ENCODE data around the gene PARP6.

The PARP6 gene

DNA sequence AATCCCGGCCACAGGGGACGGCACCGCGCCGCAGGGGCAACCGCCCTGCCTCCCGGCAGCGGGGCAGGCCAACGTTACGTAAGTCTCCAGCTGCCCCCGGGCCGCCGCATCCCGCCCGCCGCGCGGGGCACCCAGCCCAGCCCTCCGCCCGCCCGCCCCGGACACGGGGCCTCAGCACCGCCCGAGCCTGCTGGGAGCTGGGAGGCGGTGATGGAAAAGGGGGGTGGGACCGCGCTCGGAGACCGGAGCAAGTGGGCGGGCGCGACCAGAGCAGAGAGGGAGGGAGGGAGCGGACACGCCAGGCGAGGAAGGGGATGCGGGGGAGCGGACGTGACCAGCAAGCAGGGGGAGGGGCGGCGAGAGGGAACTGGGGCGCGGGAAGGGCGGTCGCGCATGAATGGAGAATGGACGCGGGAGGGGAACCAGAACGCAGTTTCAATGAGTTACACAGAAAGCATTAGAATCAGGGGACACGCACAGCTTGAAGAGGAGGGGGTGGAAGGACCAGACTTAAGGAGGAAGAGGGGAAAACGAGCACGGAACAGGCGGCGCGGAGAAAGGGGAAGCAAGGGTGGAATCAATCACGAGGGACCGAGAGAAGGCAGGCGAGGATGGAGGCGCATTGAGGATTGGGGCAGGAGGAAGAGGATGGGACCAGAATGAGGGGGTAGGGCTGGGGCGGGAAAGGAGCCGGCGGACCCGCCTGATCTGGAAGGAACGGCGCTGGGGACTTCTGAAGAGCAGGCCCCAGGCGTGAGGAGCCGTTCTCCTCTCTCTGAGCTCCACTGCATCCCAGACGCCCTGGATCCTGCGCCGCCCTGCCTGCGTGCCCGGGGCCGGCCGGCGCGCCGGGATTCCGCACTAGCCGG is 41.9 kb downstream of the PARP6 start:
- DNase-seq, result no peak

DNA sequence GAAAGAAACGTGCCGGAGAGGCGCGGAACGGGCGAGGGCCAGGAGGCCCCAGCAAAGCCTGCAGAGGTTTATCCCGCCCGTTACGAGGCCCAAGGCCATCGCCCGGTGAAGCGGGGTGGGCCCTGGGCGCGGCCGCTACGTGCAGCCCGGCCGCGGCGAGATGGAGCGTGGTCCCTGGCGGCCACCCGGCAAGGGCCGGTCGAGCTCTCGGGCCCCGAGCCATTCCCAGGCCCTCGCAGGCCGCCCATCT is 42.5 kb downstream of the PARP6 start:
- DNase-seq, result no peak

DNA sequence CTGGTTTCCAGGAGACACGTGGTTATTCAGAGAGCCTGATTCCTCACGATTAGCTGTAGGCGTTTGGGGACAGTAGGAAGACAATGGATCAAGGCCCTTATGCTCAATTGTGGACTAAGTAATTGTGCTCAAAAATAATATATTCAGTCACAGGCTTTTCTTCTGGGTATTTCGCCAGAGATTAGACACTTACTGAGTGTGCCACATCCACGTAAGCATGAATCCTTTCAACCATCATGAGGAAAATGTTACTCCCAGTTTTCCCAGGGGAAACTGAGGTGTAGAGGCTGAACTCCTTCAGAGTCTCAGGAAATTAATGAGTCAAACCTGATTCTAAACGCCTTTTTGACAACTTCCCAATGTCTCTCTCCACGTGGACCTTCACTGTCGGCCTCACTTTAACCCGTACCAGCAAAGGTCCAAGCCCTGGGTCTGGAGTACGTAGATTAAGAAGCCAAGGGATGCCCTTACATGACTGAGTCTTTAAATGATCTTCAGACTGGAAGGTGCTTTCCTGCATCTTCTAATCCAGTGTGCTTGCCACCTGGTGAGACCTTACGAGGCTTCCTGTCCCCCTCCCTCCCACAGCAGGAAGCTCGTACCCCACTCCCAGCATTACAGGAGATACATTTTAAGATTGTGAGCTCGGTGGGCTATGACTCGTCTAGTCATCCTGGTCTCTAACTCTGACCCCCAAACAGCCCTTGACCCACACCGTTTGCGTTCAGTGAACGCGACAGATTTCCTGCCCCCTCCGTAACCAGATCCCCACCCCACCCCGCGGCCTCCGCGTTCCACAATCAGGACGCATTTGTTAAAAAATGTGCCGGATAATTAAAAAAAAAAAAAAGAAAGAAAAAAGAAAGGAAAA is 43.0 kb downstream of the PARP6 start:
- no peak for DNase-seq

DNA sequence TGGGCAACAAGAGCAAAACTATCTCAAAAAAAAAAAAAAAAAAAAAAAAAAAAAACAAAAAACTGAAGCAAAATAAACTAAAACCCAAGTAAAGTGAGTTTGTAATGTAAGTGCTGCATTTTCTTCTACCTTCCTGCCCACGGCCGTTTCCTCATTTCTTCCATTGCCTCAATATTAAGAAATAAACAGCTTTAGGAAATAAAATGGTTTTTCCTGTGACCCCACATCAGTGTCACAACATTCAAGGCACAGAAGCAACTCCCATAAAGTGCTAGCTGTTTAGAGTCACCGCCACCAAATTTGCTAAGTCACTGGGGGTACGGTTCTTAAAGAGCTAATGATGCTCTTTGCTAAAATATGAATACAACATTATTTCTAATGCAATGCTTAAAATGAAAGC is 44.6 kb downstream of the PARP6 start:
- DNase-seq, result peak; percentile 41

DNA sequence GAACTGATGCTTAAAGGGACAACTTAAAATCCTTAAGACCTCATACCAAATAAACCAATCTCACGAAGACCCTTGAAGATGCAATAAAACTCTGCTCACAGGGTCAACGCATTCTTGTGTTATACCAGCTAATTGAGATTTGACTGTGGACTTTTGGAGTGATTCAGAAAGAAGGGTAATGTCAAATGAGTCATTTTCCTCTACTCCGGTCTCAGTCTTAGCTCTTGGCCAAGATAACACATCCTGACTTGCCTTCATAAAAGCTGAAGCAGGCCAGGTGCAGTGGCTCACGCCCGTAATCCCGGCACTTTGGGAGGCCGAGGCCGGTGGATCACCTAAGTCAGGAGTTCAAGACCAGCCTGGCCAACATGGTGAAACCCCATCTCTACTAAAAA is 45.2 kb downstream of the PARP6 start:
- no peak for DNase-seq

DNA sequence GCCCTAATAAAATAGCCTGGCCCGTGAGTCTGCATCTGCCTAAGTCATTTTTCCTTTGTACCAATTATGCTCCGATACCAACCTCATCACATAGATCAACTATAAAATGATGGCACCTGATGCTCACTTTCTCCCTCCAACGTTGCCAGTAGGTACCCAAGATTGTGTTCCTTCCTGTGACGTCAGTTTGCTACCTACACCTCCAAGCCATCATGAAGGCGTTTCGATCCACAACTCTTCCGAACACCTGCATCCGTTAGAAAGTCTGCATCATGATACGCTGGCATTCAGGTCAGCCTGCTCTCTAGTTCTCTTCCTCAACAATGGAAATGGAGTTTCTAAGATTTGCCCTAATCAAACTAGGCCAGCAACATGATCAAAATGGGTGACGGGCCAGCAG is 49.1 kb downstream of the PARP6 start:
- DNase-seq, result no peak

DNA sequence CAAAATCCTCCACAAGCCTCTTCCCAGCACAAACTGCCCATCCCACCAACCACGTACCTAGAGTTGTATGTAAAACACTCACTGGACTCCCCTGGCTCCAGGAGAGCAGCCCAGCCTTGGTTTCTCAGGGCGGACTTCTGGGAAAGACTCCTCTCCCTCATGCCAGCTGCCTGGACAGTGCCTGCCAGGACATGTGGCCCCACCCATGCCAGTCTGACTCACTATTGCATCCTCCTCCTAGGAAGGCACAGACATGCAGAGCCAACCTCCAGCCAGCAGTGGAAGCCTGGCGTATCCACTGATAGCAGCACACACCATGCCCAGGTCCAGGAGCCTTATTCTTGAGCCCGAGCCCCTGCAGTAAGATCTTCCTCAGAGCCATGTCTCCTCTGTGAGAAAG is 50.0 kb downstream of the PARP6 start:
- DNase-seq, result no peak

DNA sequence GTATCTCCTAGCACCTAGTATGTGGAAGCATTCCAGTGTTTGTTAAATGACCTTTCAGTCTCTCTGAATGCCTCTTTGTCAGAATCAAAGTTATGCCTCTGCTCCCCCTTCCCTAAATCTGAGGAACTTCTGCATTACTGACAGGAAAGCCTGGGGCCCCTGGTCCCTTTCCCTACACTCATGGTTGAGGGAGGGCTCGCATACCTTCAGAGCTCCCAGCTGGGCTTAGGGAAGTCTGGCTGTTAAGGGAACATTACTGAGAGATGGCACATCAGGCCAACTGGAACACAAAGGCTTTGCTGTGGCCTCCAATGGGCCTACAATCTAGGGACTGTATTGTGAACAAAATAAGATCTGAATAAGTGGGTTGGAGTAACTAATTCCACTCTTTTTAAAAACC is 51.7 kb downstream of the PARP6 start:
- DNase-seq, result no peak

DNA sequence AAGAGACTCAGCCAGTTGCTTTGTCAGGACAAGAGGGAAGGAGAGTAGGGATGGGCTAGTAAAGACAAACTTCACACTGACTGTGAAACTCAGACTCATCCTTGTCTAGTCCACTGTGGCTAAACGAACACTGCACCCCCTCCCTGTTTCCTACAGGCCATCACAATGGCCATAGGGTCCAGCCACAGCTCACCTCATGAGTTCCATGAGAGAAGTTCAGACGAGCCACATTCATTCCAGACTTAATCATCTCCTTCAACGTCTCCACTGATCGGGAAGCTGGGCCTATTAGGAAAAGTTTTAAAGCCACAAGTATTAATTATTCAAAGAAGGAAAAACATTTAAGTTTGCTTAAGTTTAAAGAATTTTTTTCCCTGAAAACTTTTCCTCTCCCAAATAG is 55.1 kb downstream of the PARP6 start:
- no peak for DNase-seq

DNA sequence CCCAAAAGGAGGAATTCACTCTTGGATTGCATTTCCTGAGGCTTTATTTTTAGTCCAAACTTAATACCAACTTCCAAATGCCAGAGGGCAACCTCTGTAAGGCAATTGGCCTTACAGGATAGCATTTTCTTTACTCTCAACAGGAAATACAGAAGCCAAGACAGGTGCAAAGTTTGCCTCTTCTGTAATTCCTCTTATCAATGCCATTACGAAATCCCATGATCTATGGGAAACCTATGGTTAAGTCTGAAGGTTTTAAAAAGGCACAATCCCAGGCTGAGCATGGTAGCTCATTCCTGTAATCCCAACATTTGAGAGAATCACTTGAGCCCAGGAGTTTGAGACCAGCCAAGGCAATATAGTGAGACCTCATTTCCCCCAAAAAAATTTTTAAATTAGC is 56.3 kb downstream of the PARP6 start:
- no peak for DNase-seq

DNA sequence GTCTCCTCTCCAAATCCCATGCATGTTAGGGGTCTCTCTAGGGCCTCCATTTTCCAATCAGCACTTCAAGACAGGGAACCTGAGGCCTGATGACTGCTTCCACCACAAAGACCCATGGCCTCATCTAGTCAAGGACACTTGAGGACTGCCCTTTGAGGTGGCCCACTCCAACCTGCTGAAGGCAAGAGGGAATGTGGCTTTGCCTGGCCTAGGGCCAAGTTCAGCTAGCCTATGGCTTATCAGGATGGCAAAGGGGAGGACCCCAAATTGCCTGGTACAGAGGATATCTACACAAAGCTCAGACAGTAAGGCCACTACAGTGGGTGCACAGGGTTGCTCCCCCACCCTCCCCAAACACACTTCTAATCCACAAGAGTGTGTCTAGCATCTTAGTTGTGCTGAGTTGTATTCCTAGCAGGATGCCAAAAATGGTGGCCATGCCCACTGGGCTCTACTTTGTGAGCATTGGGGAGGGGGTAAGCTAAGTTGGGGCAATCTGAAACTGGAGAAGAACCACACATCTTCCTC is 64.7 kb downstream of the PARP6 start:
- no peak for DNase-seq

DNA sequence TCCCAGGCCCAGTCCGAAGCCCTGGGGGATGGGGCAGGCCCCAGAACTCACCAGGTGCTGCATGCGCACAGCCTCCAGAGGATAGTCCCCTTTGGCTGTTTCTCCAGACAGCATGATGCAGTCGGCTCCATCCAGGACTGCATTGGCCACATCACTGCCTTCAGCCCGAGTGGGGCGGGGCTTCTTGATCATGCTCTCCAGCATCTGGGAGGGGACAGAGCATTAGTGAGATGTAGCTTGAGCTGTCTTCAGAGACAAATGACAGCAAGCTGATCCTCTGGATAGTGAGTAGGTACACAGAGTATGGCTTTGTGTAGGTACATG is 65.7 kb downstream of the PARP6 start:
- no peak for DNase-seq

DNA sequence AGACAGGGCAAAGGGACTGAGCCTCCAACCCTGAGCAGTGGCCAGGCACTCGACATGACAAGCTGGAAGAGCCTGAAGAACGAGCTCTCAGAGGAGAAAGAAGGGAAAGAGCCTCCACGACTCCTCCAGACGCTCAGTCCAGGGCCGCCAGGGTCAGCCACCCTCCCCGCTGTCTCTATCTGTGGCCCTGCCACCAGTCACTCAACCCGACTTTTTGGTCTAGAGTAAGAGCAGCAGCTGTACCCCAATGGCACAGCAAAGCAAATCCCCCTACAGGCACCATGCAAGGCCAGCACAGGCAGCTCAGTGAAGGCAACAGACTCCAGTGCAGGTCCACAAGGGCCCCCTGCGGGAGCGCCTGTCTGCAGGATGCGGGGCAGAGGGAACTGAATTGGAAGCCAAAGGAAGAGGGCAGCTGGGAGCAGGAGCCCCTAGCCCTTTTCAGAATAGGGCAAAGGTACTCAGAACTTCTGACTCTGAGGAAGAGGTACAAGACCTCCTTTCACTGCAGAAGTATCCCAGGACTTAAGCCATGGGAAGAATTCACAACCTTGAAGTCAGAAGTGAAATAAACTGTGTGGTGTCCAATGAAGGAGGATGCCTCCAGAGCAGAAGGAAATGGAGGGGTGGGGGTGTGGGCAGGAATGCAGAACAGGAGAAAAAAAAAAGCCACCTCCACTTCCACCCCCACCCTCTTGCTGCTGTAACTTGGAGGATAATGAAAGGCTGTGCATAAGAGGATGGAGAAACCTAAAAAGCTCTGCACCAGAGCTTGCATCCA is 66.3 kb downstream of the PARP6 start:
- DNase-seq, result no peak

DNA sequence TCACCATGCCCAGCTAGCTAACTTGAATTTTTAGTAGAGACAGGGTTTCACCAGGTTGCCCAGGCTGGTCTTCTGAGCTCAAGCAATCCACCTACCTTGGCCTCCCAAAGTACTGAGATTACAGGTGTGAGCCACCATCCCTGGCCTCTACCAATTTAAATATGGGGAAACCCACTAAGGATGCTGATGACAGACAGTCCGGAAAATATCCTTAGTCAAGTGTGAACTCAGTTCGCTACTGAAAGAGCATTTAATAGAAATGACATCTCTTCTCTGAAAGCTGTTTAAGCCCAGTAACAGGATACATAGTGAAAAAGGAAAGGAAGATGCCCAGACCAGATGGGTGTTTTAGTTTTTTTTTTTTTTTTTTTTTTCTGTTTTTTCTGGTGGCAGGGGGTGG is 67.1 kb downstream of the PARP6 start:
- DNase-seq, result no peak

DNA sequence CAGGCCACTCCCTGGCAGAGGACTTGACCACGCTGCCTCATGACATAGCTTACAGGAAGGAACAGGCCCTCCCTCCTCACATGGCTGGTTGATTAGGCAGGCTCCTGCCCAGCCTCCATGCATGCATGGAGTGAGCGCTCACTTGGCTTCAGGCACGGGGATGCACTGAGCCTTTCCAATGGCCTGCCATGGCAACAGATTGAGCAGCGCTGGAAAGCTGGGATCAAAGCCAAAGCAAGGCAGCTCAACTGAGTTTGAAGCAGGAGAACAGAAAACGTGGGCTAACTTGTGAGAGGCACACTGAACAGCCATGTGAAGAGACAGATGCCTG is 68.9 kb downstream of the PARP6 start:
- DNase-seq, result no peak

DNA sequence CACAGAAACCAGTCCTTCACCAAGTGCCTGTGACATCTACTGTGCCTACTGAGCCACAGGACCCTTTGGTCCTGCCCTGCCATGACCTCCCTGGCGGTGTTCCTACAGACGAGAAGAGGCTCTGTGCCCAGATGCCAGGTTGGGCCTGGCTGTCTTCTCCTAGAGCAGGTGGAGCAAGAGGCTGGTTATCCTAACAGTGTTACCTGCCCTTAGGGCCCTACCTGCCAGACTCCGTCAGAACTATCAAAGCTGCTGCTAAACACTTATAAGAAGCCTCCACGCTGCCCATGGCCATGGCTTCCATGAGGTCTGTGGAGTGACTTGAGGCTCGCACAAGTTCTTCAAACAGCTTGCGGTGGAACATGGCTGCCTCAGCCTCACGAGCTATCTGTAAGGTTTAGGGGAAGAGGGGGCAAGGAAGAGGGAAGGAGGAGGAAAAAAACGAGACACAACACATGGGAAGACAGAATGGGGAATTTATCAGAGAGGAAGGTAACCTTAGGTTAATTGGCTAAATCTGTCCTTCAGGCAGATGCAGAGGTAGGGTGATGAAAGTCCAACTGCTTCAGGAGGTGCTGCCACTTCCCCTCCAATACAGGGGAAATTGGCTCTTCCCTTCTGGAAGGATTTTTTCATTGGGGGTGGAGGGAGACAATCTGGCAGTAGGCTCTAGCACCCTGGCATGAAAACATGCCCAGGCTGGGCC is 69.4 kb downstream of the PARP6 start:
- DNase-seq, result no peak

DNA sequence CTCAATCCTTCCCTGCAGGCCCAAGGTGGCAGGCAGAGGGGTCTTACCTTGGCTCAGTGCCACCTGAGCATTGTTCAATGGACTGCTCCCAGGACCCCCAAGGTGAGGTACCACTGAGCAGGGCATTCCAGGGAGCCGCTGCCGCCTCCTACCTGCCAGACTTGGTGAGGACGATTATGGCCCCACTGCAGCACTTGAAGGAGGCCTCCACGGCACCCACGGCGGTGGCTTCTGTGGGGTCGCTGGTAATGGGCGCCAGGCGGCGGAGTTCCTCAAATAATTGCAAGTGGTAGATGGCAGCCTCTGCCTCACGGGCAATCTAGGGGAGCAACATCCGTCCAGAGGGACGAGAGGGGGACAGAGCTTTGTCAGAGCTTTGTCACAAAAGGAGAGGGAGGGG is 70.1 kb downstream of the PARP6 start:
- no peak for DNase-seq

DNA sequence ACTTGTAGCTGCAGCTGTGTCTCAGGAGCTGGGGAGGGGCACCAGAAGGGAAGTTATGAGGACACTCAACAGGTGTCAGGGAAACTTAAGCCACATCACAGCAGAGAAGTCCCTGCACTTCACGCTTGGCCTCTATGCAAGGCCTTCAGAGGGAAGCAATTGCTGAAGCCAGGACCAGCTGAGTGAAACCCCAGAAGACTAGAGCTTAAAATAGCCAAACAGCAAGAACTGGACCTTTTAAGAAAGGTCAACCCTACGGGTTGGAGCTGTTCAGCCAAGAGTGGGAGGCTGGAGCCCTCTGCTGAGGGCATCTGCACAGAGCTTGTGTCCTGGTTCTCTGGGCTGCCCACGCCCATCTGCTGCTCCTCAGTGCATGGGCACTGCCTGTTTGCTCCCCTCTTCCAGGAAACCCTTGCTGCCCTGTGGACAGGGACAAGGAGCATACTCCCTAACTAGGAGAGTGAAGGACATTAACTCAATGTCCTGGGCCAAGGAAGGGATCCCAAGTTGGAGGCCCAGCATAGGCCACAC is 70.9 kb downstream of the PARP6 start:
- DNase-seq, result no peak

DNA sequence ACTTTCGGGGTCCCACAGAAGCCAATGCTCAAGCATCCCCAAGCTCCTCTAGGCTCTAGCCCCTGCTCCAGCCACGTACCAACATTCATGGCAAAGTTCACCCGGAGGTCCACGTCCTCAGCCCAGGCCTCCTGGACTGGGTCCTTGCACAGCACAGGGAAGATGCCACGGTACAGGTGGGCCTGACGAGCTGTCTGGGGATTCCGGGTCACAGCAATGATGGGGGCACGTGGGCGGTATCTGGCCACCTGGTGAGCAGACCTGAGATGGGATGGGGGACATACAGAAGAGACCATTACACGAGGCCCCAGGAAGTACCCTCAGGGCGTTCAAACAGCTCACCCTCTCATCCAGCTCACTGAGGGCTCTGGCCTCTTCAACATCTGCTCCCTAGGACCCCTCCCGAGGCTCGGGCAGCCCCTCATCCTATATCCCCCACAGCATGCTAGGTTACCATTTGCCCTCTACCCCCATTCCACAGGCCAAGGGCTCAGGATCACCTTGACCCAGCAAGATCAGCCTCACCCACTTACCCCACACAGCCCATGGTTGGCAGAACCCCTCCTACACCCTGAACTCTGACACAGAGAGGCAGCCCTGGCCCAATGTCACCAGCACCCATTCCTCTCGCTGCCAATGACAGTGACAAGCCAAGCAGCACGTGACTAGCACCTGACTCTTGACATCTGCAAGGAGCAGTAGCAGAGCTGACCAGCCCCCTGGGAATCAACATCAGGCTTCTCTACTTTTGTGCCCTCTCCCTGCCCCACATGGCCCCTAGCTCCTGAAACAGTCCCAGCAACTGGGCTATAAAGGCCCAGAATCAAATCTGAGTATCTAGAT is 71.7 kb downstream of the PARP6 start:
- no peak for DNase-seq

DNA sequence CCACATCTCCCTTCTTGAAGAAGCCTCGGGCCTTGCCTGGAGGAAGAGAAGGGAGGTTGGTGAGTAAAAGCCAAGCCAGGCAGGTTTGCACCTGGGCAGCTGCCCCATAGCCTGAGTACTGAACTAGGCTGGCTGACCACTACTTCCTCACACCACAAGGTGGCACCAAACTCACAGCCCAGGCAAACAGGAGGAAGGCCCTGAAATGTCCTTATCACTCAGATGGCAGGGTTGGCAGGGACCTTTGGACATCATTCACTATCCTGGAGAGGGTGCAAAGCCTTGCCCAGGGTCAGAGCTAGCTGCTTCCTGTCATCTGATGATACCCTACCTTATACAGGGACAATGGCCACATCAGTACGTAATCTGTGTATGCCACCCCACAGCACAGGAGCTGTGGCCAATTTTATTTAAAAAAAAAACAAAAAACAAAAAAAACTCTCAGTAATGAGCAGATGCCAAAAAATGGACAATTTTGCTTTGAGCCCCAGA is 72.6 kb downstream of the PARP6 start:
- no peak for DNase-seq

DNA sequence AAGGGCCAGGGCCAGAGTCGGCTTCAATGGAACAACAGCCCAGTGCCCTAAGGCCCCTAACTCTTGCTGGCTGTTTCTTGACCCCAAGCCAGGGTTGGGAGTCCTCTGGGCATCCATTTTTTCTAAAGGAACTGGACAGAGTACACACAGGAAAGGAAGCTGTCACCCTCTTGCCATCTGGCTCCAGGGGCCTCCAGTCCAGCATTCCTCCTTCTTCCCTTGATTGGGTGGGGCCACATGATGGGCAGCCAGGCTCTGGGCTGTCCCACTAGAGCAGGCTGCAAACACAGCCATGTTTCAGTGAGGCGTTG is 73.2 kb downstream of the PARP6 start:
- DNase-seq, result no peak

Data from SIG-M5 (cell line).